Activated T-helper 2 cell treated with anti-CD3 and anti-CD28 coated beads, Interferon-gamma antibody, Interleukin-2, Interleukin-4, amounts not matched to agents 10 μg/mL and 5 μg/mL and 100 μg/mL, durations not matched to agents 14 hours and 24 hours and 36 hours (primary cell): ENCODE measurements around the gene OSBPL1A. TPM values are rescaled to one million over a fixed set of nuclear protein-coding genes. Genes with fewer than 3 reads are reported as not detected.
"Not testable (repeated sequence)": the region's sequence is repeated elsewhere in the genome, so short reads cannot be mapped to it uniquely, and the experiment has no call there.

Source experiments
- DNase-seq: peaks from one replicate; pipeline ENCODE4 v3.0.0; 2021; ENCODE audit warnings: low spot score
- H3K27ac Mint-ChIP-seq: one replicate; pipeline ENCODE4 v1.8.0; 2021; ENCODE audit warnings: mixed read lengths
- H3K27me3 Mint-ChIP-seq: one replicate; pipeline ENCODE4 v1.8.0; 2021; ENCODE audit warnings: low read depth, mixed read lengths
- H3K36me3 Mint-ChIP-seq: one replicate; pipeline ENCODE4 v1.8.0; 2021; ENCODE audit warnings: low read depth, mixed read lengths
- H3K4me1 Mint-ChIP-seq: one replicate; pipeline ENCODE4 v1.8.0; 2021; ENCODE audit warnings: low read depth, mixed read lengths
- H3K4me3 Mint-ChIP-seq: one replicate; pipeline ENCODE4 v1.8.0; 2021; ENCODE audit warnings: low read depth, mild to moderate bottlenecking, moderate library complexity, mixed read lengths
- H3K9me3 Mint-ChIP-seq: one replicate; pipeline ENCODE4 v1.8.0; 2021; ENCODE audit warnings: mixed read lengths
- intact Hi-C: fragments of 100-400 bp; cut with micrococcal nuclease; formaldehyde crosslinking; loops from one replicate; pipeline ENCODE4 v1.15.1; 2023
- total RNA-seq: library from RNA; stranded (reverse); gene quantifications from 2 replicates; pipeline ENCODE4 v1.2.3, GENCODE V29; 2022

OSBPL1A gene
- total RNA-seq, 1 donor from 2014 or later: 0.98 TPM

DNA sequence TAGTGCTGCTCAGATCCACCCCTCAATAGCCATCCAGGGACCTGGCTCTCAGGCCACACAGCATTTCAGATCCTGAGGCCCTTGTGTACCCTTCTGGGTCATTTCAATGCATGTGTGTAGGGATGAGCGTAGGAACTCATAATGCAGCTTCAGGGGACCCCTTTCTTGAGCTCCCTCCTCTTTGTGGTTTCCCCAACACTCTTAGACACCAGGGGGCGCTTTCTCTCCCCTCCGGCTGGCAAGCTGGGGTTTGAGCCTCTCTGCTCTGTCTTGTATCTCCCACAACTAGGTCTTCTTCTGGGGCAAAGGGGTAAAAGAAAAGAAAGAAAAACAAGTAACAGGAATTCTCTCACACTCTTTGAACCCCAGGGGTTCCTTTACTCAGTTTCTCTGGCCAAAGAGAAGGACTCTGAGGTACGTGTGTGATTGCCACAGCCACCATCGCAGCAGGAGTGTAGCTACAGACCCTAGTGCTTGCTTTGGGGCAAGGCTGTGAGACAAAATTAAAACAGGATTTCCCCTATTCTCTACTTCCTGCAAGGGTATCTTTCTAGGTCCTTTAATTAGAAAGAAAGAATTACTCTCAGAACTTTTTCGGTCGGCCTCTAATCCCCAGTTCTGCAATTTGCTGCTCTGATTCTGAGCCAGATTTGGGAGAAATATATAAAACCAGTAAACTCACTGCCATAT lies 220.8 kb downstream of the OSBPL1A start:
- peaks cover 7% of the 10 kb centered on the region for H3K4me1 Mint-ChIP-seq
- peak; percentile 26 for DNase-seq
- peaks cover 7% of the 10 kb centered on the region for H3K27me3 Mint-ChIP-seq

GRCh38 chr18:24173997-24174396 lies 223.6 kb downstream of the OSBPL1A start:
- intact Hi-C loops: no loop called here
- H3K4me1 Mint-ChIP-seq: peaks cover 3% of the 10 kb centered on the region
- no peaks in the 10 kb centered on the region for H3K36me3 Mint-ChIP-seq
- no peaks in the 10 kb centered on the region for H3K9me3 Mint-ChIP-seq
- no peak overlapping the region for H3K27ac Mint-ChIP-seq
- H3K27me3 Mint-ChIP-seq: peaks cover 11% of the 10 kb centered on the region
- no peak overlapping the region for H3K4me3 Mint-ChIP-seq
- DNase-seq: no peak

More for the DNA sequence above, 220.8 kb downstream of the OSBPL1A start:
- H3K9me3 Mint-ChIP-seq: no peaks in the 10 kb centered on the region
- H3K27ac Mint-ChIP-seq: no peak overlapping the region
- no peaks in the 10 kb centered on the region for H3K36me3 Mint-ChIP-seq
- no peak overlapping the region for H3K4me3 Mint-ChIP-seq
- intact Hi-C loops: loop anchor here (1.0 kb wide), 1 partner anchor 312 kb away; no protein-coding TSS in a partner anchor

DNA sequence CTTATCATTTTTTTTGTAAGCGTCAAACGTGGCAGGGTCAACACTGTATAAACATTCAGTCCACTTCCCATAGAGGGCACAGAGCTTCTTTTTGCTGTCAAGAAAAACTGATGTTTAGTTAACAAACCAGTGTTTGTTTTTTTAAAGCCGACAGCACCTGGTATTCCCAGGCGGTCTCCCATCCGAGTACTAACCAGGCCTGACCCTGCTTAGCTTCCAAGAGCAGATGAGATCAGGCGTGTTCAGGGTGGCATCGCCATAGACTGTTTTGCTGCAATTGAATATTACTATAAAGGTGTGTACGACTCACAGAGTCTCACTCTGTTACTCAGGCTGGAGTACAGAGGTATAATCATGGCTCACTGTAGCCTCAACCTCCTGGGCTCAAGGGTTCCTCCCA lies 227.3 kb downstream of the OSBPL1A start:
- Mint-ChIP-seq H3K27me3 (peaks cover 13% of the 10 kb centered on the region), H3K36me3 (no peaks in the 10 kb centered on the region), H3K9me3 (no peaks in the 10 kb centered on the region), H3K4me1 (peaks cover 3% of the 10 kb centered on the region), H3K27ac (no peak overlapping the region), H3K4me3 (no peak overlapping the region)
- intact Hi-C loops: no loop called here
- no peak for DNase-seq

GRCh38 chr18:24168496-24168895 lies 229.1 kb downstream of the OSBPL1A start:
- Mint-ChIP-seq H3K4me3 (no peak overlapping the region), H3K4me1 (no peaks in the 10 kb centered on the region), H3K36me3 (no peaks in the 10 kb centered on the region), H3K9me3 (no peaks in the 10 kb centered on the region), H3K27ac (no peak overlapping the region), H3K27me3 (peaks cover 14% of the 10 kb centered on the region)
- DNase-seq: no peak
- intact Hi-C loops: no loop called here

GRCh38 chr18:24161304-24161703 lies 236.3 kb downstream of the OSBPL1A start:
- peaks cover 2% of the 10 kb centered on the region for H3K27me3 Mint-ChIP-seq
- H3K9me3 Mint-ChIP-seq: no peaks in the 10 kb centered on the region
- intact Hi-C loops: no loop called here
- no peak overlapping the region for H3K4me3 Mint-ChIP-seq
- no peak overlapping the region for H3K27ac Mint-ChIP-seq
- no peaks in the 10 kb centered on the region for H3K4me1 Mint-ChIP-seq
- H3K36me3 Mint-ChIP-seq: no peaks in the 10 kb centered on the region
- no peak for DNase-seq

- Mint-ChIP-seq H3K4me1 (no peaks in the 10 kb centered on the region), H3K36me3 (no peaks in the 10 kb centered on the region), H3K4me3 (no peak overlapping the region), H3K27me3 (no peaks in the 10 kb centered on the region), H3K9me3 (no peaks in the 10 kb centered on the region), H3K27ac (no peak overlapping the region)
- no peak for DNase-seq
- intact Hi-C loops: no loop called here
These were observed 237.5 kb downstream of the OSBPL1A start for GRCh38 chr18:24160086-24160485.

DNA sequence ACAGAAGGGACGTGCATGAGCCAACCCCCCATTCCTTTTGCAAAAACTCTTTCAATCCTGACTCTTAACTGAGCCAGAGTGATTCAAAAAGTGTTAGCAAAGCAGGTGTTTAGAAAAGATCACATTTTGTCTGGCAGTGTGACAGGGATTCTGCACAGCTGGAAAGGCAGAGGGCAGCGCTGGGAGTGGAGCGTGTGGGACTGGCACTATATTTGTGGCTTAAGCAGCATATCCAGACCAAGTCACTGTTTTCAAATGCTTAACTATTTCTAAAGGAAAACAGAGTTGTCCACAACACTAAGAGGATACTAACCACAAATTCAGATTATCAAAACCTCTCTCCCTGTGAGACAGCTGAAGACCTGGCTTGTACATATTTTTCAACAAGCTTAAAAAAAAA lies 239.8 kb downstream of the OSBPL1A start:
- Mint-ChIP-seq H3K27me3 (no peaks in the 10 kb centered on the region), H3K36me3 (no peaks in the 10 kb centered on the region), H3K9me3 (no peaks in the 10 kb centered on the region), H3K4me3 (no peak overlapping the region), H3K27ac (no peak overlapping the region), H3K4me1 (no peaks in the 10 kb centered on the region)
- no peak for DNase-seq
- intact Hi-C loops: no loop called here

DNA sequence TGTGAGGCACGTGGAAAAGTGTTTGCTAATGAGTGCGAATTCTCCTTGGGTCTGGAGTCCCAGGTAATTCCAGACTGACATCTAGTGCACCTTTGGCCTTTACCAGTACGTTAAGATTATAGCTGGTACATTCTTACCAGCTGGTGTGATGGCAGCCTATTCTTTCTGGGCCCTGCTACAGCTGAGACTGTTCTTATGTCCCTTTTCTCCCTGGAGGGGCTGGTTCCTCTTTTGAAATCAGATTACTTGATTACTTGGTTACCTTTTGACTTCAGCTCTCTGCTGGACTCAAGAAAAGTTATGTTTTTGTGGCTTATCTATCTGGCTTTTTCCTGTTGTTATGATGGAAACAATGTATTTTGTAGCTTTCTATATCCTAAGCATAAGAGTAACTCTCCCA lies 244.2 kb downstream of the OSBPL1A start:
- Mint-ChIP-seq H3K4me3 (no peak overlapping the region), H3K4me1 (no peaks in the 10 kb centered on the region), H3K9me3 (no peaks in the 10 kb centered on the region), H3K27ac (no peak overlapping the region), H3K27me3 (no peaks in the 10 kb centered on the region), H3K36me3 (no peaks in the 10 kb centered on the region)
- intact Hi-C loops: no loop called here
- no peak for DNase-seq

DNA sequence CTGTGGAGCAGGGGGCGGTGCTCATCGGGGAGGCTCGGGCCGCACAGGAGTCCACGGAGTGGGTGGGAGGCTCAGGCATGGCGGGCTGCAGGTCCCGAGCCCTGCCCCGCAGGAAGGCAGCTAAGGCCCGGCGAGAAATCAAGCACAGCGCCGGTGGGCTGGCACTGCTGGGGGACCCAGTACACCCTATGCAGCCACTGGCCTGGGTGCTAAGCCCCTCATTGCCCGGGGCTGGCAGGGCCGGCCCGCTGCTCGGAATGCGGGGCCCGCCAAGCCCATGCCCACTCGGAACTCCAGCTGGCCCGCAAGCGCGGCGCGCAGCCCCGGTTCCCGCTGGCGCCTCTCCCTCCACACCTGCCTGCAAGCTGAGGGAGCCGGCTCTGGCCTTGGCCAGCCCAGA lies 248.0 kb downstream of the OSBPL1A start:
- H3K4me3 Mint-ChIP-seq, intact Hi-C loops, H3K9me3 Mint-ChIP-seq, H3K4me1 Mint-ChIP-seq, DNase-seq, H3K36me3 Mint-ChIP-seq, H3K27ac Mint-ChIP-seq: not testable (repeated sequence)
- H3K27me3 Mint-ChIP-seq: peaks cover 21% of the 10 kb centered on the region

- DNase-seq: no peak
- no peaks in the 10 kb centered on the region for H3K9me3 Mint-ChIP-seq
- H3K27me3 Mint-ChIP-seq: peaks cover 48% of the 10 kb centered on the region
- intact Hi-C loops: no loop called here
- no peak overlapping the region for H3K27ac Mint-ChIP-seq
- no peak overlapping the region for H3K4me3 Mint-ChIP-seq
- H3K36me3 Mint-ChIP-seq: no peaks in the 10 kb centered on the region
- H3K4me1 Mint-ChIP-seq: peaks cover 11% of the 10 kb centered on the region
These were observed 255.2 kb downstream of the OSBPL1A start for GRCh38 chr18:24142376-24142775.

- intact Hi-C loops: no loop called here
These were observed 256.9 kb downstream of the OSBPL1A start for GRCh38 chr18:24140697-24141096.

GRCh38 chr18:24138789-24139616 lies 258.6 kb downstream of the OSBPL1A start, which contains the start of gene CABYR:
CABYR (plus strand) TSS chr18:24139062; CDS start chr18:24143115, 4,053 bp downstream.
- peaks cover 7% of the 10 kb centered on the region for H3K36me3 Mint-ChIP-seq
- peak within 1 kb of the TSS; percentile 84 for H3K4me3 Mint-ChIP-seq
- H3K9me3 Mint-ChIP-seq: no peaks in the 10 kb centered on the region
- DNase-seq: peak; percentile 55
- H3K27ac Mint-ChIP-seq: no peak within 1 kb of the TSS
- H3K27me3 Mint-ChIP-seq: peaks cover 24% of the 10 kb centered on the region
- intact Hi-C loops: loop anchor here (5.0 kb wide), 1 partner anchor 312 kb away; no protein-coding TSS in a partner anchor
- H3K4me1 Mint-ChIP-seq: peaks cover 18% of the 10 kb centered on the region

More at GRCh38 chr18:24140697-24141096, 256.9 kb downstream of the OSBPL1A start:
- Mint-ChIP-seq H3K27ac (no peak overlapping the region), H3K27me3 (peaks cover 39% of the 10 kb centered on the region), H3K4me1 (peaks cover 18% of the 10 kb centered on the region), H3K36me3 (no peaks in the 10 kb centered on the region), H3K4me3 (no peak overlapping the region), H3K9me3 (no peaks in the 10 kb centered on the region)
- DNase-seq: no peak

DNA sequence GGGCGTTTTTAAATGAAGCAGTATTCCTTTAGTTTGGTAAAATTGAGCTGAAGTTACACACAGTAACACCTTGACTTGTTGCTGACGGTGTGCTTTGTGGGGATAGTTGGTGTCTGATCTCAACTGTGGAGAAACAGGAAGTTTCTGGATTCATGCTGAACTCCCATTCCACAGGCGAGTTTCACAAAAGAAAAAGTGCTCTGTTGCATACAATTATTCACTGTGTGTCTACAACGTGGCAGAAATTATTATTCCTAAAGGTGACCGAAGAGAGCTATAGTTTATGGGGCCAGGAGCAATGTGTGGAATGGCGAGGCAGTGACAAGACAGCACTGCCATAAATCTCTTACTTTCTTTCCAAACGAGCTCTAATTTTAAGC lies 259.2 kb downstream of the OSBPL1A start:
- Mint-ChIP-seq H3K27me3 (peaks cover 23% of the 10 kb centered on the region), H3K9me3 (no peaks in the 10 kb centered on the region), H3K4me3 (peak overlapping the region; percentile 84), H3K27ac (no peak overlapping the region), H3K36me3 (peaks cover 9% of the 10 kb centered on the region), H3K4me1 (peaks cover 18% of the 10 kb centered on the region)
- no peak for DNase-seq
- intact Hi-C loops: loop anchor here (5.0 kb wide), 1 partner anchor 311 kb away; no protein-coding TSS in a partner anchor
